ENCODE results near the gene TMEM121.
"Not testable (repeated sequence)": the region's sequence is repeated elsewhere in the genome, so short reads cannot be mapped to it uniquely, and the experiment has no call there.

Gene TMEM121

GRCh38 chr14:105528586-105529318 is 2.4 kb downstream of the TMEM121 start:
- DNase-seq = no peak

DNA sequence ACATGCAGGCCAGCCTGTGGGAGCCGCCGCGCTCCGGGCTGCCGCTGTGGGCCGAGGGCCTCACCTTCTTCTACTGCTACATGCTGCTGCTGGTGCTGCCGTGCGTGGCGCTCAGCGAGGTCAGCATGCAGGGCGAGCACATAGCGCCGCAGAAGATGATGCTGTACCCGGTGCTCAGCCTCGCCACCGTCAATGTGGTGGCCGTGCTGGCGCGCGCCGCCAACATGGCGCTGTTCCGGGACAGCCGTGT is 2.9 kb downstream of the TMEM121 start:
- no peak for DNase-seq

GRCh38 chr14:105529569-105530284 is 3.3 kb downstream of the TMEM121 start:
- DNase-seq = no peak

DNA sequence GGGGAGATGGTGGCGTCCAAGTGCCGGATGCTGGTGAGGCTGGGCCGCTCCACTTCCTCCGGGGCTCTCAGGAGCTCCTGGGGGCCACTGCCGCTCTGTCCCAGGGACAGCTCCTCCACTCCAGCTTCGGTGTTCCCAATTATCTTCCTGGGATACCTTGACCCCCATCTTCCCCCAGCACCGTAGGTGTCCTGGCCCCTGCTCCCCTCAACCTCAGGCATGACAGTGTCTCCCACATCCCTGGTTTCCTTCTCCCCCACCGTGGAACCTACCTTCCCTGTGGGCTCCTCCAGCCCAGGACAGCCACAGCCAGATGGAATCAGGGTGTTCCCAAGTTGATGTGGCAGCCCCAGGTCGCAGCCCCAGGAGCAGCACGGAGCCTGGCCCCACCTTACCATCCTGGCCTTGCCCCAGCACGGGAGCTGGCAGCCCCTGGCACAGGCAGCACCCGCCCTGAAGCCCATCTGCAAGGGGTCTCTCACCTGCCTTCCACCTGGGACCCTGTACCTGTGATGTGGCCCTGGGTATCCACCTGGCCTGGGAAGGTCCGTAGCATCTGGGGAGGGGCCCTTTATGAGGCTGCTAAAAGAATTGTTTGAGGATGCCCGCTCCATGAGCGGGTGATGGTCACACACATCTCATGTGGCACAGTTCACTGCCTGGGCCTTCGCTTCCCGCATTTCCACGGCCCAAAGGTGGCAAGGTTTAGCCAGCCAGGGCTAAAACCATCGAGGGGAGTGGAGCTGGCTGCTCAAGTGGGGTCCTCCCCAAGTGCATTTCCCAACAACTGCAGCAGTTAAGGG is 4.1 kb downstream of the TMEM121 start:
- DNase-seq = no peak

DNA sequence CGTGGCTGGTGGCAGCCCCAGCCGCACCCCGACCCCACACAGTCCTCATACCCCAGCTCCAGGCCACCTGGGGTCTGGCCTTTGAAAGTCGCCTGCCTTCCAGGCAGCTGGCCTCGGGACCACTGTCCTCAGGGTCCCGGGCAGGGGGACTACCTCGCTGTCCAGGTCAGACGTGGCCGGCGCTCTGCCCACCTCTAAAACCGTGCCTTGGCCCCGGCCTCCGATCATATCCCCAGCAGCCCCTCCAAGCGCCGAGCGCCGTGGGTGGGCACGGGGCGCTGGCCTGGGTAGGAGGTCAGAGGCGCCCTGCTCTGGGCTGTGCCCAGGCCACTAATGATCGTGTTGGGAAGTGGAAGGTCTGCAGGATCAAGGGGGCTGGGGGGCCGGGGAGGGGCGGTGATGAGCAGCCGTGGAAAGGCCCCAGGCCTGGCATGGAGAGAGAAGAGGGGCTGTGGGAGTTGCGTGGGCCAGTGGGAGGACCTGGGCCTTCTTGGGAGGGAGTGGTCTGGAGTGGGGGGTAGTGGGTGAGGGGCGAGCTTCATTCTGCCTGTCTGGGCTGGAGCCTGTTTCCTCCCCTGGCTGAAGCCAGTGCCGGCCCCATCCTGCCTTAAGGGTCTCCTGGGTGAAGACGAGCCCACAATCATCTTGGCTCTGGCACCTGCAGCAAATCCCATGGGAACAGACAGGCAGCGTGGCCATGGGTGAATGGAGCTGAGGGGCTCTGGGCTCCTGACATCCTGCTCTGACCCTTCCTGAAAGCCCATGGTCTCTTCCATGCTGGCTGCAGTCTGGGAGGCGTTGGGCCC is 4.9 kb downstream of the TMEM121 start:
- no peak for DNase-seq

- no peak for DNase-seq
Observed at GRCh38 chr14:105531894-105532623, 5.7 kb downstream of the TMEM121 start.

- no peak for DNase-seq
Observed at GRCh38 chr14:105532735-105533141, 6.4 kb downstream of the TMEM121 start.

GRCh38 chr14:105533391-105533790 is 7.0 kb downstream of the TMEM121 start:
- DNase-seq = no peak

DNA sequence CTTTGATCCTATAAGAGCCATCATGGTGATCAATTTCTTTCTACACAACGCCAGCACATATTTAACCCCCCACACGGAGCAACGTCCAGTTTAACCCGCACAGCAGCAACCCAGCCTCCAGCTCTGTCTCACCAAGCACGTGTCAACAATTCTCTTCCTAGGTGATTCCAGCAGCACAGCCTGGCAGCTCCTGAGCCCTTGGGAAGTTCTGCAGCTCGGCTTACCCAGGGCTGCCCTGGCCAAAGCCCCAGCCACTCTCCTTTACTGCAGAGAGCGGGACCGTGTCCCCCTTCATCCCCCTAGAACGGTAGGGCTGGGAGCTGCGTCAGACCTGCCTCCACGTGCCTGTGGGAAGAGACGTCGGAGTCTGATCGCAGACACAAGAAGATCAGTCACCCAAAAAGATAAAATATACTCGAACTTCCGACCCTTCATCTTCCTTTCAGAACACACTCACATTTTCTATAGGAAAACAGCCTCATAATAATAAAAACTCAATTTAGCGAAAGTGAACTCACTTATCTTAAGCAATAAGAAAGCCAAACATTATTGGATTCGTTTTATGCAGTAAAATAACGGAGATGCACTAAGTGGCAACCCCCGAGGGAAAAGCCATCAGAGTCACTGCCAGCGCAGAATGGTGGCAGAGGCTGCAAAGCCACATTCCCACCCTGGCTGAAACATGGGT is 7.6 kb downstream of the TMEM121 start:
- DNase-seq = no peak

- no peak for DNase-seq
Observed at GRCh38 chr14:105534586-105534985, 8.2 kb downstream of the TMEM121 start.

DNA sequence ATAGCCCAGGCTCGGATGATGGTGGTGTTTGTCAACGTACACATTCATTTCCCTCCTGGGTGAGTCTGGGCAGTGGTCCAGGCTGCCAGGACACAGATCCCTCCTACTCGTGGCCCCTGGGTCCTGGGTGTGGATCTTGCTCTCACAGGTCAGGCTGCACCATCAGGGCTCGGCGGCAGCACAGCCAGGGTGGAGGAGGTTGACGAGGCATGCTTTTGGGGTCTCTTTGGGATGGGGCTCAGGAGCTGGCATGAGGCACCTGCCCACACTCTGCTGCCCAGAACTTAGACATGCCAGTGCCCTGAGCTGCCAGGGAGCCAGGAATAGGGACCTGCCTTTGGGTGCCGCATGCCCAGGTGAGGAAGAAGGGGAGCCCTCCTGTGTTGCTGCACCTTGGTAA is 9.7 kb downstream of the TMEM121 start:
- no peak for DNase-seq

GRCh38 chr14:105536691-105537579 is 10.6 kb downstream of the TMEM121 start:
- no peak for DNase-seq

GRCh38 chr14:105537580-105538474 is 11.4 kb downstream of the TMEM121 start:
- DNase-seq = no peak

GRCh38 chr14:105538481-105539049 is 12.2 kb downstream of the TMEM121 start:
- DNase-seq = no peak

DNA sequence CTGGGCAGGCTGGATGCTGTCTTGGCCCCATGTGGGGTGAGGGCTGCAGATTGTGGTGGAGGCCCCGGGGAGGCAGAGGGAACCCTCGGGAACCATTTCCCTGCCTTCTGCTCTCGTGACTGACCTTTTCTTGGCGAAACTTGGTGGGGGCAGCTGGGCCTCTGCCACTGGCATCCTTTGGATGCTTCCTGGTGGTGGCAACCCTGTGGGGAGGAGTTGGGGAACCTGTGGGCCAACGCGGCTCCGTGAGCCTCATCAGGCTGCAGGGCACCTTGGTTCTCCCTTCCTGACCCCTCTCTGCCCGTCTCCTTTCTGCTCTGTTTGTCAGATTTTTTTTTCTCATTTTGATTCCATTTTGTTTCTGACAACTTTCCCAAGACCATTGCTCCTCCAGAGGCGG is 14.4 kb downstream of the TMEM121 start:
- DNase-seq = no peak

DNA sequence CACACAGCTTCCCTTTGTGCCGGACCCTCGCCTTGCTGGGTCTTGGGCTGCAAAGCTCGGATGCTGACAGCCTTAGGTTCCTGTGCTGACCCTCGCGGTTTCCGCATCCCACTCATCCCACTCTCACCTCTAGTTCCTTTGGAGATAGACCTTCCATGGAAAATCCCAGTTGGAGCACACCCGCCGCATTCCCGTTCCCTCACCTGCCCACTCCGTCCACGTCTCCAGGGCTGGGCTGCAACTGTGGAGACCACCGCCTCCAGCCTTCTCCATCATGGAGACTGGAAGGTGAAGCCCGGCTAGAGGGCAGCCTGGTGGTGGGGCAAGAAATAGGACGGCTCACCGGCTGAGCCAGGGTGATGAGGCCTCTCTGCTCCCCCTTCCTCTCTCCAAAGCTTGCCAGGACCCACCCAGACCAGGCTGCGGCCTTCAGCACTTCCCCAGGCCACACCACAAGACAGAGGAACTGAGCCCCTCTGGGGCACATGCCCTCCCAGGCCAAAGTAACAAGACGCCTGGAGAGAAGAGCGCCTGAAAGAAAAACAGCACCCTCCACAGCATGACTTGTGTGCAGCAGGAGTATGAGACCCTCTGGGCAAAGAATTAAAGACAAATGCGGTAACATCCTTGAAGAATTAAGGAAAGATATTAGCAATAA is 15.0 kb downstream of the TMEM121 start:
- no peak for DNase-seq

- DNase-seq = not testable (repeated sequence)
Observed at GRCh38 chr14:105545676-105546075, 19.3 kb downstream of the TMEM121 start.

- not testable (repeated sequence) for DNase-seq
Observed at GRCh38 chr14:105546410-105546809, 20.0 kb downstream of the TMEM121 start.

DNA sequence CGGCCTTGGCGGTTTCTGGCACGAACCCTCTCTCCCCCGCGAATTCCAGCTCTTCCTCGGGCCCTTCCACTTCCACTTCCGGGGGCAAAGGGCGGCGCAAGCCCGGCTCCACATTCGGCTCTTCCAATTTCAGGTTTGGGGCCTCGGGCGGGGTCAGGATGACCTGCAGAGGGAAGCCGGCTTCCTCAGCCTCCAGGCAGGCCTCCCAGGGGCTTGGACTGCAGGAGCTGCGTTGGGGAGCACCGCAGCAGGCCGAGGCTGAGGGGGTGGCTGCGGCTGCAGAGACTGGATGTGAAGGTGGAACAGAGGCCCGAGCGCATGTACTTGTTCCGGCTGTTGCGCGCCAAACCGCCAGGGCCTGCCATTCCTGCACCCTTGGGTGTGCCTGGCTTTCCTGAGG is 20.7 kb downstream of the TMEM121 start:
- DNase-seq = not testable (repeated sequence)
